NCI-H526 treated with DMSO at 0.1 percent for 48 hours (cell line): ENCODE measurements around the gene LRCH4.

Experiments used
- DNase-seq: peaks from one replicate; lab custom pipeline; 2025; lab: John Stamatoyannopoulos, UW

LRCH4 gene

DNA sequence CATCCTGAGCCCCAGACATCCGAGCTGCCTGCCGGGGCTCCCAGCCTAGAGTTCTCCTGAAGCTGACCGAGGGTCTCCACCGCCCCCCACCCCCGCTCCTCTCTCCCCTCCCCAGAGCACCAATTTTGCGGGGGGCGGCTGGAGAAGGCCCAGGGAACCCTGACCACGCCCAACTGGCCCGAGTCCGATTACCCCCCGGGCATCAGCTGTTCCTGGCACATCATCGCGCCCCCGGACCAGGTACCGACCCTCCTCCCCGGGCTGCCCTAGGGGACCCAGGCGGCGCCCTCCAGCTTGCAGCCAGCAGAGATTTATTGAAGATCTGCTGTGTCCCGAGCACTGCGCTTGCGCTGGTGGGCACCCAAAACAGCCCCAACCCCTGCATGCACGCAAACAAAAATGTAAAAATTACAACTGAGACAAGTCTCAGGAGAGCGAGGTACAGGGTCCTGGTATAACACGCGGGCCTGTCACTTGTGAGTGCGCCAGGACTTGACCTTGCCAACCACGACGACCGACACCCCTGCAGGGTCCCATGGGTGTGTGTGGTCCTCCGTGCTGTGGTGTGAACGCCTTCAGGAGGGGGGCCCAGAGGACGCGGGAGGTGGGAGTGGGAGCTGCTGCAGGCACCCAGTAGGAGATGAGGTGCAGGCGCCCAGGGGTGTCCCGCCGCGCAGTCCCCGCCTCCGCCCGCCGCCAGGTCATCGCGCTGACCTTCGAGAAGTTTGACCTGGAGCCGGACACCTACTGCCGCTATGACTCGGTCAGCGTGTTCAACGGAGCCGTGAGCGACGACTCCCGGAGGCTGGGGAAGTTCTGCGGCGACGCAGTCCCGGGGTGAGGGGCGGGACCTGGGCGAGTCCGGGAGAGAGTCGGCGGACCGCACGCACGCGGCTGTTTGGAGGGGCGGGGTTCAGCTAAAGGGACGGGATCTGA is 19.3 kb upstream of the LRCH4 start:
- no peak for DNase-seq

GRCh38 chr7:100604028-100604975 is 18.4 kb upstream of the LRCH4 start:
- peak; percentile 20 for DNase-seq

DNA sequence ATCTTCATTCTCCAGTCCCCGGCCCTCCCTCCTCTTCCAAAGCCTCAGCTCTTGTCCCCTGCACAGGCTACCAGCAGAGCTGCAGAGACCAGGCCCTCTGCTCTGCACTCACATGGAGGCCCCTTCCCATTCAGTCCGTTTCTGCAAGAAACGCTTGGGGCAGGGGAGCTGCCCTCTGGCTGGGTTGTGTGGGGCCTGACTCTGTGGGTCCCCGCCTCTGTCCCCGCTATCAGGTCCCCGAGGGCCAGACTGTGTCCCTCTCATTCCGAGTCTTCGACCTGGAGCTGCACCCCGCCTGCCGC is 17.7 kb upstream of the LRCH4 start:
- DNase-seq: no peak

- DNase-seq: no peak
Observed at GRCh38 chr7:100602889-100603725, 17.2 kb upstream of the LRCH4 start.

- no peak for DNase-seq
Observed at GRCh38 chr7:100600730-100601038, 14.8 kb upstream of the LRCH4 start.

DNA sequence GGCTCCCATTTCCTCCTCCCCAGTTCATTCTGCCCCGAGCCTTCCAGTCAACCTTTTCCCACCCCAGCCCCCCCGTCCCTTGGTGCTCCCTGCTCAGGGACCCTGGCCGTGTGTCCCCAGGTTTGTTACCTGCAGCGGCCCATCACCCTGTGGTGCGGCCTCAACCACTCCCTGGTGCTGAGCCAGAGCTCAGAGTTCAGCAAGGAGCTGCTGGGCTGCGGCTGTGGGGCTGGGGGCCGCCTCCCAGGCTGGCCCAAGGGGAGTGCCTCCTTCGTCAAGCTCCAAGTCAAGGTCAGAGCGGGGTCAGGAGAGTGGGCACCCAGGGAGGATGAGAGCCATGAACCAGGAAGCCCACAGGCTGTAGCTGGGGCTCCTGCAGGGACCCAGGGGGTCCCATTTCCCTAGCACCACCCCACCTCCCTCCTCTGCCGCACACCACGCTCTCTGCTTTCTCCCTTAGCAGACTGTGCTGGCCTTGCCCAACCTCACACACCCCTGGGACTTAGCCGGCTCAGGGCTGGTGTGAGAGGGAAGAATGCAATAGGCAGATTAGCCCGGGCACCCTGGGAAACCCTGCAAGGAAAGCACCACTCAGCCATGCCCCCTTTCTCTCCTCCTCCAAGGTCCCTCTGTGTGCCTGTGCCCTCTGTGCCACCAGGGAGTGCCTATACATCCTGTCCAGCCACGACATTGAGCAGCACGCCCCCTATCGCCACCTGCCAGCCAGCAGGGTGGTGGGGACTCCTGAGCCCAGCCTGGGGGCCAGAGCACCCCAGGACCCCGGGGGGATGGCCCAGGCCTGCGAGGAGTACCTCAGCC is 14.2 kb upstream of the LRCH4 start:
- DNase-seq: no peak

- DNase-seq: no peak
Observed at GRCh38 chr7:100598425-100598824, 12.5 kb upstream of the LRCH4 start.

DNA sequence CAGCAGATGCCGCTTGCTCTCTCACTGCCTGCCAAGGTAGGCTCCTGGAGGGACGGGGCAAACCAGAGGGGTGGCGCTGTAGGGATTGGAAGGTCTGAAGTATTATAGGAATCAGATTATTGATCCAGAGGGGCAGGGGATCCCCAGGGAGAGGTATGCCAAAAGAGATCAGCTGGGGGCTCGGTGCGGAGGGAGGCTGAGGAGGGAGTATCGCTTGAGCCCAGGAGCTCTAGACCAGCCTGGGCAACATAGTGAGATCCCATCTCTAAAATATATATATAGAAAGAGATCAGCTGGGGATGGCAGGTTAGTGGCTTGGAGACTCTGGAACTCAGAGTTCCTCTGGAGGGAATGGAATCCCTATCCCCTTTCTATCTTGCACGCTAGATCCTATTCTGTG is 9.3 kb upstream of the LRCH4 start:
- no peak for DNase-seq

- DNase-seq: no peak
Observed at GRCh38 chr7:100591596-100591995, 5.7 kb upstream of the LRCH4 start.

DNA sequence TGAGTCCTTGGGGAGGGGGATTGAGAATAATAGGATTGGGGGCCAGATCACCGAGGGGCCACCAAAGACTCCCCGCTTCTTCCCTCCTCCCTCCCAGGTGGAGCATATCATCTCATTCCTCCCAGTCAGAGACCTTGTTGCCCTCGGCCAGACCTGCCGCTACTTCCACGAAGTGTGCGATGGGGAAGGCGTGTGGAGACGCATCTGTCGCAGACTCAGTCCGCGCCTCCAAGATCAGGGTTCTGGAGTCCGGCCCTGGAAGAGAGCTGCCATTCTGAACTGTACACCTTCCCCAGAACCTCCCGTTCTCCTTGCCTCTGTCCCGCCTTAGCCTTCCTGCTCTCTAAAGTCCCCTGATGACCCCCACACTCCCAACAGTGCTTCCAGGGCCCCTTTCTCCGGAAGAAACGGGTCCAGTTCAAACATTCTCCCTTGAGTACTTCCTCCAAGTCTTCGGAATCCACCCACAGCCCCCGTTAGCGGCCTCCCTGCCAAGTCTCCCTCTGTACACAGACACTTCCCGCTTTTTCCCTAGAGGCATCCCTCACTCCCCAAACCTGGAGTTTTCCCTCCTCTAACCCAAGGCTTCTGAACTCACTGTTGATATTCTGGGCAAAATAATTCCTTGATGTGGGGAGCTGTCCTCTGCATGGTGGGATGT is 4.3 kb upstream of the LRCH4 start:
- no peak for DNase-seq

- no peak for DNase-seq
Observed at GRCh38 chr7:100589341-100589947, 3.5 kb upstream of the LRCH4 start.

DNA sequence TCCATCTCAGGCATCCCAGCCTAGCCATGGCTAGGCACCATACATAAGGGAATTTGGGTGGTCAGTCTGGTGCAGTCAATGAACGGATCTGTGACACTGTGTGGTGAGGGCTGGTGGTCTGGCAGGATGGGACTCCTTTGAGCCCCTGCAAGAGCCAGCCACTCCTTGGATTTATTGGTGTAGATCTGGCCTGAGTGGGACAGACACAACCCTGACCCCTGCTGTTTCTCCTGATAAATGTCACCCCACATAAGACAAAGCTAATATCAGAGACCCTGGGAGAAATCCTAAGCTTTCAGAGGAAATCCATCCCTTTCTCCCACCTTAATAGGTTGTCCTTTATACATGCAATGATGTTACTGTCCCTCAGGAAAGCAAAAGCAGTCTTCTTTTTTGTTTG is 2.5 kb upstream of the LRCH4 start:
- DNase-seq: no peak

DNA sequence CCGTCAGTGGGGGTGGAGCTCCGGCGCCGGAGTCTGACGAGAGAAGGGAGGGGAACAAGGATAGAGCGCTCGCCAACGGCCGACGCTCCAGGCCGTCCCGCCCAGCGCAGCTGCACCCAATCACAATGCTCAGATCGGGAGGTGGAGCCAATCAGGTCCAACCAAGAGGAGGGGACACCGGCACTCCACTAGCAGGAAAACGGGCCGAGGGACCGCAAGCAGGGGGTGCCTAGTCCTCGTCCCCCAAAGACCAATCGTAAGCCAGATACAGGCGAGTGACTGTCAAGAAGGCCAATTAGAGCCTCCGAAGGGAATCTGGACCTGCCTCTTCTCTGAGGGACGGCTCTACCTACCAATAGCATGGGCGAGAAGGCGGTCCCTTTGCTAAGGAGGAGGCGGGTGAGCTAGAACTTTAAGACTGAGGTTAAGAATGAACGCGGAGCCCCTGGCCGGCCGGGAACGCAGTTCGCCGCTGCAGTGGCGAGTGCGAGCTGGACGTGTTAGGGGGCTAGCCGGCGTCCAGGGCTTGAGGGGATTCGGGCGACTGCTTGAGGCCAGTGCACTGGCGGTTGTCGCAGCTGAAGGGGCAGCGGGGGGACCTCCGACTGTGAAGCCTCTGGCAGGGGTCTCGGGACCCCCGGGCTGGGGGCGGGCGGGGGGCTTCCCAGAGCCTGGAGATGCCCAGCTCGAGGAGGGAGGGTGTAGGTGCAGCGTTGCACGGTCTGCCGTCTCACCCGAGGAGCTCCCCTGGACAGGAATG is 517 bp upstream of the LRCH4 start, which contains the start of gene FBXO24:
TSS of gene FBXO24 (plus strand) at position 63 of the 760 bp plus-strand sequence. CDS start at position 361, 298 bp downstream.
- DNase-seq: peak; percentile 99

- no peak for DNase-seq
Observed at GRCh38 chr7:100584683-100585510, 1.0 kb downstream of the LRCH4 start.

GRCh38 chr7:100584054-100584682 is 1.8 kb downstream of the LRCH4 start:
- no peak for DNase-seq

DNA sequence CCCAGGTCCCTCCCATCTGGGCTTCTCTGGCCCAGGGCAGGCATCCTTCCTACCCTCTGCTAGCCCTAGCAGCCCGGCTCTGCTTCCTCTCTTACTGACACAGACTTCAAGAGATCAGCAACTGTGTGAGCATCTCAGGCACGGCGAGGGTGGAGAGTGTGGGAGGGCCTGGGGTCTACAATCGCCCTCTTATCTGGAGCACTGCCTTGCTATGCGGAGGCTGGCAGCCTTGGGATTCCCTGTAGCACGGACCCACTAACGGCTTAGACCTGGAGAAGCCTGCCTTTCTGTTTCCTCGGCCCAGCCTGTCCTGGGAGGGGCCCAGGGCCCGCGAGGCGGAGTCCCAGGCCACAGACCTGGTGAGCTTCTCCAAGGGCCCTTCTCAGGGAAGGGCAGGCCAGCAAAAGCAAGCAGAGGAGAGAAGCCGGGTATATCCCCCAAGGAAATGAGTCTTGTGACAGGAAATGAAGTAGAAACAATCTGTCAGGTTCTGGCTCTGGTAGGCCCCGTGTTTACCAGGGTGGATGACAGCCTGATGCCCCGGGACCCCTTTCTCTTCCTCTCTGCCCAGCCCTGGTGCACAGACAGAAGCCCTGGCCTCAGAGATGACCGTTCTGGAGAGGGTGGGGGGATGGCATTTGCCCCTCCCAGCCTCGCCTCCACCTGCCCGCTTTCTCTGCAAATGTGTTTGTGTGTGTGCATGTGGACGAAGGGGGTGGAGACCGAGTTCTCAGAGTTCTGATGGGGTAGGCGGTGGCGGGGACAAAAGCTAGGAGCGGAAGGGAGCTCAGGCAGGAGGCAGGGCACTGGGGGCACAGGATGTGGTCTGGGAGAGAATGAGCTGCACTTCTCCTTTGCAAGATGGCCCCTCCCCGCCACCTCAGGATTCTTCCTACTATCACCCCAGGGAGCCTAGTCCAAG is 2.5 kb downstream of the LRCH4 start:
- DNase-seq: no peak

DNA sequence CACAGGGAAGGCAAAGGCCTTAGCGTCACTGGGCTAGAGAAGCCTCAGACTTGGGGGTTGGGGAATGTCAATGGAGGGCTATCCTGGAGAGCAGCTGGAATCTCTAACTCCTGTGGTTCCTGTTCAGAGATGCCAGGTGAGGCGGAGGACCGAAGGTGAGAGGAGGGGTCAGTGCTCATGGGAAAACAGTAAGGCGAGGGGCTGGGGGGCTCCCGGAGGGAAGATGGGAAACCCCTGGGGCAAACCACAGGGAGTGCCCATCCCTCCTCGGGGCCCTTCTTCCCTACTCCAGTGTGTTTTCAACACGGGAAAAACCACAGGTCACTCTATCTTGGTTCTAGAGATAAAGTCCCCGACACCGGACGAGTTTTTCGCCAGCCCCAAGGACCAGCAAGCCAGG is 3.3 kb downstream of the LRCH4 start:
- no peak for DNase-seq
